IPS-18a (cell line): ENCODE results near the gene NEK6.

ENCODE experiments used
- H3K27ac ChIP-seq: one replicate; pipeline ENCODE4 v1.5.1; 2013; ENCODE audit warnings: low read length
- H3K27me3 ChIP-seq: one replicate; pipeline ENCODE4 v1.6.1; 2013; ENCODE audit warnings: mild to moderate bottlenecking, low read length; ENCODE audit not compliant: control insufficient read depth, insufficient read depth
- H3K36me3 ChIP-seq: one replicate; pipeline ENCODE4 v1.6.1; 2013; ENCODE audit warnings: low read depth, low read length; ENCODE audit not compliant: control insufficient read depth
- H3K4me1 ChIP-seq: one replicate; pipeline ENCODE4 v1.6.1; 2013; ENCODE audit warnings: low read depth, low read length; ENCODE audit not compliant: control insufficient read depth
- H3K4me3 ChIP-seq: one replicate; pipeline ENCODE4 v1.5.1; 2013; ENCODE audit warnings: low read length
- H3K9ac ChIP-seq: one replicate; pipeline ENCODE4 v1.6.1; 2013; ENCODE audit warnings: mild to moderate bottlenecking, low read length, moderate library complexity
- H3K9me3 ChIP-seq: one replicate; pipeline ENCODE4 v1.6.1; 2013; ENCODE audit warnings: low read depth, low read length; ENCODE audit not compliant: control insufficient read depth

NEK6 gene

GRCh38 chr9:124345063-124345462 lies 87.3 kb downstream of the NEK6 start:
- no peaks in the 10 kb centered on the region for H3K9me3 ChIP-seq
- H3K4me1 ChIP-seq = peaks cover 11% of the 10 kb centered on the region
- peaks cover 15% of the 10 kb centered on the region for H3K36me3 ChIP-seq
- H3K27ac ChIP-seq = no peak overlapping the region
- H3K27me3 ChIP-seq = no peaks in the 10 kb centered on the region
- H3K4me3 ChIP-seq = no peak overlapping the region
- H3K9ac ChIP-seq = no peak overlapping the region

- Histone ChIP-seq H3K4me3 (no peak overlapping the region), H3K9me3 (no peaks in the 10 kb centered on the region), H3K4me1 (peaks cover 10% of the 10 kb centered on the region), H3K27ac (no peak overlapping the region), H3K9ac (no peak overlapping the region), H3K27me3 (no peaks in the 10 kb centered on the region), H3K36me3 (peaks cover 20% of the 10 kb centered on the region)
Measured at GRCh38 chr9:124345751-124346281, 88.1 kb downstream of the NEK6 start.

- Histone ChIP-seq H3K27ac (no peak overlapping the region), H3K9ac (no peak overlapping the region), H3K4me3 (no peak overlapping the region), H3K4me1 (peaks cover 10% of the 10 kb centered on the region), H3K27me3 (no peaks in the 10 kb centered on the region), H3K9me3 (no peaks in the 10 kb centered on the region), H3K36me3 (peaks cover 28% of the 10 kb centered on the region)
Measured at GRCh38 chr9:124346347-124347163, 88.8 kb downstream of the NEK6 start.

GRCh38 chr9:124347206-124347967 lies 89.6 kb downstream of the NEK6 start:
- Histone ChIP-seq H3K4me3 (no peak overlapping the region), H3K36me3 (peaks cover 36% of the 10 kb centered on the region), H3K27me3 (no peaks in the 10 kb centered on the region)

GRCh38 chr9:124347968-124348358 lies 90.2 kb downstream of the NEK6 start:
- H3K27me3 ChIP-seq = no peaks in the 10 kb centered on the region
- H3K4me1 ChIP-seq = peaks cover 5% of the 10 kb centered on the region
- no peak overlapping the region for H3K9ac ChIP-seq
- no peaks in the 10 kb centered on the region for H3K9me3 ChIP-seq
- peaks cover 40% of the 10 kb centered on the region for H3K36me3 ChIP-seq
- H3K4me3 ChIP-seq = no peak overlapping the region
- no peak overlapping the region for H3K27ac ChIP-seq

More at GRCh38 chr9:124347206-124347967, 89.6 kb downstream of the NEK6 start:
- Histone ChIP-seq H3K9me3 (no peaks in the 10 kb centered on the region), H3K27ac (no peak overlapping the region), H3K9ac (no peak overlapping the region), H3K4me1 (peaks cover 10% of the 10 kb centered on the region)

GRCh38 chr9:124348363-124348762 lies 90.6 kb downstream of the NEK6 start:
- Histone ChIP-seq H3K9me3 (no peaks in the 10 kb centered on the region), H3K9ac (no peak overlapping the region), H3K4me3 (no peak overlapping the region), H3K27me3 (no peaks in the 10 kb centered on the region), H3K4me1 (peaks cover 4% of the 10 kb centered on the region), H3K36me3 (peaks cover 44% of the 10 kb centered on the region), H3K27ac (no peak overlapping the region)

- Histone ChIP-seq H3K27me3 (no peaks in the 10 kb centered on the region), H3K4me1 (no peaks in the 10 kb centered on the region), H3K9me3 (no peaks in the 10 kb centered on the region), H3K4me3 (no peak overlapping the region), H3K9ac (no peak overlapping the region), H3K36me3 (peaks cover 45% of the 10 kb centered on the region), H3K27ac (no peak overlapping the region)
Measured at GRCh38 chr9:124348831-124349230, 91.1 kb downstream of the NEK6 start.

GRCh38 chr9:124349267-124349666 lies 91.5 kb downstream of the NEK6 start:
- Histone ChIP-seq H3K4me3 (no peak overlapping the region), H3K9ac (no peak overlapping the region), H3K27ac (no peak overlapping the region), H3K27me3 (no peaks in the 10 kb centered on the region), H3K4me1 (no peaks in the 10 kb centered on the region), H3K36me3 (peaks cover 48% of the 10 kb centered on the region), H3K9me3 (no peaks in the 10 kb centered on the region)

- no peaks in the 10 kb centered on the region for H3K4me1 ChIP-seq
- H3K9ac ChIP-seq = no peak overlapping the region
- H3K27me3 ChIP-seq = no peaks in the 10 kb centered on the region
- H3K9me3 ChIP-seq = no peaks in the 10 kb centered on the region
- H3K4me3 ChIP-seq = no peak overlapping the region
- H3K36me3 ChIP-seq = peaks cover 48% of the 10 kb centered on the region
- H3K27ac ChIP-seq = no peak overlapping the region
Measured at GRCh38 chr9:124349675-124350493, 92.1 kb downstream of the NEK6 start.

- peaks cover 48% of the 10 kb centered on the region for H3K36me3 ChIP-seq
- no peak overlapping the region for H3K27ac ChIP-seq
- no peaks in the 10 kb centered on the region for H3K9me3 ChIP-seq
- no peak overlapping the region for H3K4me3 ChIP-seq
- no peak overlapping the region for H3K9ac ChIP-seq
- H3K27me3 ChIP-seq = no peaks in the 10 kb centered on the region
- H3K4me1 ChIP-seq = no peaks in the 10 kb centered on the region
Measured at GRCh38 chr9:124350494-124351263, 92.9 kb downstream of the NEK6 start.
